ENCODE results near the gene TIMELESS. TPM values are rescaled to one million over a fixed set of nuclear protein-coding genes. Genes with fewer than 3 reads are reported as not detected.

The TIMELESS gene
- total RNA-seq, 2 donors from 2014 or later: 64.5 to 85.3 TPM

DNA sequence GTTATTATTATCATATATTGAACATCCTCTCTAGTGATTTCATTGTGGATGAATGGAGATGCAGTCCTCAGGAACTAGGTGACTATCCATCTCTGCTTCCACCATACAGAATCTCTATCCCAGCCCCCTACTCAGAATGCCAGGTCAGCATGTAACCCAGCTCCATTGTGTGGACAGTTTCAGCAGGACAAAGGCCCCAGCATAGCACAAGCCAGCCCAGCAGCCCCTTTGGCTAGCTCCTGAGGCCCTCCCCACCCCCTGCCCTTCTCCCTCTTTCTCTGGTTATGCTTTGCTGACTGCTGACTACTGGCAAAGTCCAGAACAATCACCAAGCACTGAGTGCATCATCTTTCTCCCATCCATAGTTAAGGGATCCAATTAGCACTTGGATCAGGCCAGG, 13.3 kb upstream of the TIMELESS start:
- no peak for TF ChIP-seq CTCF (conservative IDR thresholded peaks at IDR 0.05)
- no peaks in the 10 kb centered on the region for H3K36me3 Mint-ChIP-seq (ENCODE audit: low read depth)
- Histone ChIP-seq H3K4me3 (ENCODE audit: low read length) (no peak overlapping the region), H3K27me3 (ENCODE audit: control insufficient read depth, insufficient read depth, low read length, poor library complexity, severe bottlenecking) (no peaks in the 10 kb centered on the region), H3K4me1 (ENCODE audit: control insufficient read depth, insufficient read depth, low read length) (no peaks in the 10 kb centered on the region), H3K9ac (ENCODE audit: extremely low read depth, low read length, poor library complexity, severe bottlenecking) (no peak overlapping the region), H3K9me3 (ENCODE audit: control insufficient read depth, low read length) (no peaks in the 10 kb centered on the region), H3K27ac (ENCODE audit: low read depth, low read length) (peak overlapping the region; percentile 80), H3K36me3 (ENCODE audit: control insufficient read depth, insufficient read depth, low read length) (no peaks in the 10 kb centered on the region)
- no peaks in the 10 kb centered on the region for H3K27me3 Mint-ChIP-seq (ENCODE audit: insufficient read depth)
- H3K27ac Mint-ChIP-seq: no peak overlapping the region
- H3K9me3 Mint-ChIP-seq: no peaks in the 10 kb centered on the region
- DNase-seq: no peak
- no peak overlapping the region for H3K4me3 Mint-ChIP-seq
- peaks cover 2% of the 10 kb centered on the region for H3K4me1 Mint-ChIP-seq

- Histone ChIP-seq H3K4me3 (ENCODE audit: low read length) (no peak overlapping the region), H3K36me3 (ENCODE audit: control insufficient read depth, insufficient read depth, low read length) (no peaks in the 10 kb centered on the region), H3K9me3 (ENCODE audit: control insufficient read depth, low read length) (no peaks in the 10 kb centered on the region), H3K27me3 (ENCODE audit: control insufficient read depth, insufficient read depth, low read length, poor library complexity, severe bottlenecking) (no peaks in the 10 kb centered on the region), H3K9ac (ENCODE audit: extremely low read depth, low read length, poor library complexity, severe bottlenecking) (no peak overlapping the region), H3K27ac (ENCODE audit: low read depth, low read length) (no peak overlapping the region), H3K4me1 (ENCODE audit: control insufficient read depth, insufficient read depth, low read length) (no peaks in the 10 kb centered on the region)
- Mint-ChIP-seq H3K4me1 (peaks cover 2% of the 10 kb centered on the region), H3K27ac (no peak overlapping the region), H3K9me3 (no peaks in the 10 kb centered on the region), H3K27me3 (ENCODE audit: insufficient read depth) (no peaks in the 10 kb centered on the region), H3K36me3 (ENCODE audit: low read depth) (no peaks in the 10 kb centered on the region), H3K4me3 (no peak overlapping the region)
- TF ChIP-seq CTCF (conservative IDR thresholded peaks at IDR 0.05): no peak
- no peak for DNase-seq
- WGBS, 2 experiments (ENCODE audit: insufficient coverage in 1 of 2, insufficient read length in 1 of 2): 89 to 93% methylated on average over 7 to 10 of the region's 11 CpGs
These were observed 12.3 kb upstream of the TIMELESS start for GRCh38 chr12:56461235-56462159.

GRCh38 chr12:56457817-56458216, 8.6 kb upstream of the TIMELESS start:
- Mint-ChIP-seq H3K4me3 (no peak overlapping the region), H3K27ac (no peak overlapping the region), H3K4me1 (peaks cover 2% of the 10 kb centered on the region), H3K9me3 (no peaks in the 10 kb centered on the region), H3K36me3 (ENCODE audit: low read depth) (no peaks in the 10 kb centered on the region), H3K27me3 (ENCODE audit: insufficient read depth) (peaks cover 8% of the 10 kb centered on the region)
- H3K9me3 ChIP-seq (ENCODE audit: control insufficient read depth, low read length): no peaks in the 10 kb centered on the region
- no peak overlapping the region for H3K27ac ChIP-seq (ENCODE audit: low read depth, low read length)
- H3K4me1 ChIP-seq (ENCODE audit: control insufficient read depth, insufficient read depth, low read length): no peaks in the 10 kb centered on the region
- no peaks in the 10 kb centered on the region for H3K27me3 ChIP-seq (ENCODE audit: control insufficient read depth, insufficient read depth, low read length, poor library complexity, severe bottlenecking)
- H3K9ac ChIP-seq (ENCODE audit: extremely low read depth, low read length, poor library complexity, severe bottlenecking): no peak overlapping the region
- H3K36me3 ChIP-seq (ENCODE audit: control insufficient read depth, insufficient read depth, low read length): no peaks in the 10 kb centered on the region
- DNase-seq: no peak
- TF ChIP-seq CTCF (conservative IDR thresholded peaks at IDR 0.05): no peak
- H3K4me3 ChIP-seq (ENCODE audit: low read length): no peak overlapping the region
- 96 to 100% methylated on average over 2 to 4 of the region's 4 CpGs for WGBS, 2 experiments (ENCODE audit: insufficient coverage in 1 of 2, insufficient read length in 1 of 2)

Data from endodermal cell (in vitro differentiated cells).